ENCODE data around the gene KRT39. TPM values are rescaled to one million over a fixed set of nuclear protein-coding genes. Genes with fewer than 3 reads are reported as not detected.

Gene KRT39
- total RNA-seq, 2 donors from 2014 or later: not detected

DNA sequence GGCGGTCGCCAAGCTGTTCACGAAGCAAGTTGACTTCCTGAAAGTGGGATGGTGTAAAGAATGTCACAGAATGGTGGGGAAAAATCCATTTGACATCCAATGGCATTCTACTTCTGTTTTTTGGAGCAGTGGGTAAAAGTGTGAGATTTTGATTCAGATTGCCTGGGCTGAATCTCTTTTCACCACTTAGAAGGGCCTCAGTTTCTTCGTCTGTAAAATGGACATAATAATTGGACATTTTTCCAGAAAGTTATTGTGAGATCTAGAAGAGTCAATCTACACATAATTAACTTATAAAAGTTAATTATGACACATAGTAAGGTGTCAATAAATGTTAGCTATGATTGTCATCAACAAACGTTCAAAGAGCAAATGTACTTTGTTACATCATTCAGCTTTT lies 14.4 kb upstream of the KRT39 start:
- WGBS, 2 experiments (ENCODE audit: insufficient coverage in 1 of 2, insufficient read length in 1 of 2): 96 to 100% methylated on average over 1 to 5 of the region's 5 CpGs
- peaks cover 10% of the 10 kb centered on the region for H3K4me1 Mint-ChIP-seq
- H3K9ac ChIP-seq (ENCODE audit: extremely low read depth, low read length, poor library complexity, severe bottlenecking): no peak overlapping the region
- H3K36me3 ChIP-seq (ENCODE audit: control insufficient read depth, insufficient read depth, low read length): no peaks in the 10 kb centered on the region
- H3K27ac Mint-ChIP-seq: no peak overlapping the region
- H3K36me3 Mint-ChIP-seq (ENCODE audit: low read depth): no peaks in the 10 kb centered on the region
- TF ChIP-seq, protein P1, sequence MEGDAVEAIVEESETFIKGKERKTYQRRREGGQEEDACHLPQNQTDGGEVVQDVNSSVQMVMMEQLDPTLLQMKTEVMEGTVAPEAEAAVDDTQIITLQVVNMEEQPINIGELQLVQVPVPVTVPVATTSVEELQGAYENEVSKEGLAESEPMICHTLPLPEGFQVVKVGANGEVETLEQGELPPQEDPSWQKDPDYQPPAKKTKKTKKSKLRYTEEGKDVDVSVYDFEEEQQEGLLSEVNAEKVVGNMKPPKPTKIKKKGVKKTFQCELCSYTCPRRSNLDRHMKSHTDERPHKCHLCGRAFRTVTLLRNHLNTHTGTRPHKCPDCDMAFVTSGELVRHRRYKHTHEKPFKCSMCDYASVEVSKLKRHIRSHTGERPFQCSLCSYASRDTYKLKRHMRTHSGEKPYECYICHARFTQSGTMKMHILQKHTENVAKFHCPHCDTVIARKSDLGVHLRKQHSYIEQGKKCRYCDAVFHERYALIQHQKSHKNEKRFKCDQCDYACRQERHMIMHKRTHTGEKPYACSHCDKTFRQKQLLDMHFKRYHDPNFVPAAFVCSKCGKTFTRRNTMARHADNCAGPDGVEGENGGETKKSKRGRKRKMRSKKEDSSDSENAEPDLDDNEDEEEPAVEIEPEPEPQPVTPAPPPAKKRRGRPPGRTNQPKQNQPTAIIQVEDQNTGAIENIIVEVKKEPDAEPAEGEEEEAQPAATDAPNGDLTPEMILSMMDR (conservative IDR thresholded peaks at IDR 0.05): no peak
- no peaks in the 10 kb centered on the region for H3K9me3 ChIP-seq (ENCODE audit: control insufficient read depth, low read length)
- H3K27me3 ChIP-seq (ENCODE audit: control insufficient read depth, insufficient read depth, low read length, poor library complexity, severe bottlenecking): peaks cover under 1% of the 10 kb centered on the region
- H3K4me3 ChIP-seq (ENCODE audit: low read length): no peak overlapping the region
- no peaks in the 10 kb centered on the region for H3K9me3 Mint-ChIP-seq
- DNase-seq: no peak
- H3K27me3 Mint-ChIP-seq (ENCODE audit: insufficient read depth): peaks cover 7% of the 10 kb centered on the region
- H3K4me1 ChIP-seq (ENCODE audit: control insufficient read depth, insufficient read depth, low read length): peaks cover 8% of the 10 kb centered on the region
- no peak overlapping the region for H3K4me3 Mint-ChIP-seq
- no peak overlapping the region for H3K27ac ChIP-seq (ENCODE audit: low read depth, low read length)

DNA sequence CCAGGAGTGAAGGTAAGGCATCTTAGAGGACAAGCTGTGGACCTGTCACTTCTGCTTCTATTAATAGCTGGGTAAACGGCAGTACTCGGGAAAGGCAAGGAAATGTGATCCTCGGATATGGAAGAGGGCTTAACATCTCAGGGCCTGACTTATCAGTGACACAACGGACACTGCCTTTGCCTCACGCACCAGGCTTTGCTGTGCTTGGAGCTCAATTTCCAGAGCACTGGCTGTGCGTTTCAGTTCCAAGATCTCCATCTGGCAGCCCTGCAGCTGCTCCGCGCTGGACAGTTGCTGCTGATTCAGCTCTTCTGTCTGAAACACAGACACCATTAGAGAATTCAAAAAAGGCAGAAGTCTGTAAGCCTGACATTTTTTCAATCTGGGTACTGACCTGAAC lies 13.8 kb upstream of the KRT39 start:
- TF ChIP-seq, protein P1 (conservative IDR thresholded peaks at IDR 0.05): no peak
- Mint-ChIP-seq H3K4me1 (peaks cover 10% of the 10 kb centered on the region), H3K4me3 (no peak overlapping the region), H3K27me3 (ENCODE audit: insufficient read depth) (peaks cover 7% of the 10 kb centered on the region), H3K9me3 (no peaks in the 10 kb centered on the region), H3K36me3 (ENCODE audit: low read depth) (no peaks in the 10 kb centered on the region), H3K27ac (no peak overlapping the region)
- Histone ChIP-seq H3K27ac (ENCODE audit: low read depth, low read length) (no peak overlapping the region), H3K9me3 (ENCODE audit: control insufficient read depth, low read length) (no peaks in the 10 kb centered on the region), H3K9ac (ENCODE audit: extremely low read depth, low read length, poor library complexity, severe bottlenecking) (no peak overlapping the region), H3K36me3 (ENCODE audit: control insufficient read depth, insufficient read depth, low read length) (no peaks in the 10 kb centered on the region), H3K4me3 (ENCODE audit: low read length) (no peak overlapping the region), H3K4me1 (ENCODE audit: control insufficient read depth, insufficient read depth, low read length) (peaks cover 8% of the 10 kb centered on the region), H3K27me3 (ENCODE audit: control insufficient read depth, insufficient read depth, low read length, poor library complexity, severe bottlenecking) (peaks cover 5% of the 10 kb centered on the region)
- no peak for DNase-seq
- 83 to 84% methylated on average over 8 of the region's 8 CpGs for WGBS, 2 experiments (ENCODE audit: insufficient coverage in 1 of 2, insufficient read length in 1 of 2)

DNA sequence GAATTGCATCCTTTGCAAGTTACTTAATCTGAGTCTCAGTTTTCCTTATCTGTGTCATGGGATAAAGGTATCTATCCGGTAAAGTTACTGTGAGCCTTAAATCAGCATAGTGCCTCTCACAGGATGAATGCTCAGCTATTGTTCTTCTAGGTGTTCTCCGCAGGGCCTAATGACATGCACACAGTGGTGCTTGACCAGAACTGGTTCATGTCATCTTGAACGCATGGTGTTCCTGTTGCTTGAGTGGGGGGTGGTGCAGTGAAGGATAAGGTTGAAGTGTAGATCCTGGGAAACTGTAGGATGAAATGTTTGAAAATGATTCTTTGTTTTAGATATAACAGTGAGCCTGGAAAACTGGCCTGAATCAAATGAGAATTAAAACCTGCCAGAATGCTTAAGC lies 13.4 kb upstream of the KRT39 start:
- Histone ChIP-seq H3K9me3 (ENCODE audit: control insufficient read depth, low read length) (no peaks in the 10 kb centered on the region), H3K27me3 (ENCODE audit: control insufficient read depth, insufficient read depth, low read length, poor library complexity, severe bottlenecking) (peaks cover 10% of the 10 kb centered on the region), H3K4me3 (ENCODE audit: low read length) (no peak overlapping the region), H3K4me1 (ENCODE audit: control insufficient read depth, insufficient read depth, low read length) (peaks cover 8% of the 10 kb centered on the region), H3K9ac (ENCODE audit: extremely low read depth, low read length, poor library complexity, severe bottlenecking) (no peak overlapping the region), H3K36me3 (ENCODE audit: control insufficient read depth, insufficient read depth, low read length) (no peaks in the 10 kb centered on the region), H3K27ac (ENCODE audit: low read depth, low read length) (no peak overlapping the region)
- Mint-ChIP-seq H3K9me3 (no peaks in the 10 kb centered on the region), H3K36me3 (ENCODE audit: low read depth) (no peaks in the 10 kb centered on the region), H3K4me3 (no peak overlapping the region), H3K27me3 (ENCODE audit: insufficient read depth) (peaks cover 7% of the 10 kb centered on the region), H3K27ac (no peak overlapping the region), H3K4me1 (peaks cover 10% of the 10 kb centered on the region)
- TF ChIP-seq, protein P1 (conservative IDR thresholded peaks at IDR 0.05): no peak
- peak; percentile 73 for DNase-seq
- 65% methylated on average over 3 of the region's 3 CpGs for WGBS, 2 experiments (ENCODE audit: insufficient coverage in 1 of 2, insufficient read length in 1 of 2)

Data from endodermal cell (in vitro differentiated cells).